Stimulated activated CD4-positive, alpha-beta T cell treated with anti-CD3 and anti-CD28 coated beads, TNF-alpha, amount 100 ng/mL, for 1 hour (primary cell): ENCODE data around the gene HEPACAM.

Source experiments
- DNase-seq, 3 donors: peaks; one replicate each; pipeline ENCODE4 v3.0.0-alpha.2; 2020; ENCODE audit warnings: low read depth in 3 of 3, low spot score in 1 of 3

The HEPACAM gene

DNA sequence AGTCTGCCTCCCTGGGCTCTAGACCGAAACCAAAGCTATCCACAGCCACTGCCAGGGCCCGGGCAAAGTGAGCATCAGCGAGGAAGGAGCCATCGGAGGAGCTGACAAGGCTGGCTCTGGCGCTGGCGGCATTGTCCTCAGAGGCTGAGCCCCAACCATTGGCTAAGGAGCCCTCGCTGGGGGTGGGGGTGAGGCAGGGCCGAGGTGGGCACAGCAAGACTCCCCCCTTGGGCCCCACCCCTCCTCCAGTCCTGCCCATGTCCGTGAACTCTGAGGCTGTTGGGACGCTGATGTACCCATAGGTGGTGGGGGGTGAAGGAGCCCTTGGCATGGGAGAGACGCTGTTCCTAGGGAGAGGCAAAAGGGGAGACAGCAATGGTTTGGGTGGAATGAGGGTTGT, 49.4 kb downstream of the HEPACAM start:
- no peak for DNase-seq

DNA sequence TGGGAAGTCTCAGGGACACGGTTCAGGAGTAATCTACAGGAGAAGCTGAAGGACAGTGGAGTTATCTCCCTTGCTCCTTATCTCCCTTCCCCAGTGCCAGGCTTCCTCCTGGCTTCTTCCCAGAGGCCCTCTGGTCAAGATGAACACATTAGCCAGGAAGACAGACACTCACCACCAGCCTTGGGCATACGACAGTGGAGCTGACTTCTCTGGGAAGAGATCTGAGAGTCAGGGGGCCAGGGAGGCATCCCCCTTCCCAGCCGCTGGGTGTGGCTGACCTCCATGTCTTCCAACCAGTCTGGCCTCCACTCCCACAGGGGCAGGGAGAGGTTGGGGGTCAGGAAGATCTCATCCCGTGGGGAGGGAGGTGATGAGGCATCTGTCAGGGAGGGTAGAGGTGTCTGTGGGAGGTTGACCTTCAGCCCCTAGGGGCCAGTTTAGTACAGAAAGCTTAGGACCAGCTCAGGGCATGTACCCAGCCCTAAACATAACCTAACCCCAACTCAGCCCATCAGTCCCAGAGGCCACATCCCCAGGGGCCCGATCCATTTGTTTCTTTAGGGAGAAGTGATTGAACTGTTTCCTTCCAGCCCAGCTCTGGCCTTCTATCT, 50.9 kb downstream of the HEPACAM start:
- DNase-seq: no peak

- DNase-seq: no peak
These were observed 51.5 kb downstream of the HEPACAM start for GRCh38 chr11:124884340-124884739.

GRCh38 chr11:124882339-124883071, 53.3 kb downstream of the HEPACAM start:
- no peak for DNase-seq

- no peak for DNase-seq
These were observed 54.9 kb downstream of the HEPACAM start for GRCh38 chr11:124880958-124881357.

- no peak for DNase-seq
These were observed 55.6 kb downstream of the HEPACAM start for GRCh38 chr11:124880290-124880611.

GRCh38 chr11:124879493-124880289, 56.2 kb downstream of the HEPACAM start:
- DNase-seq: no peak

- no peak for DNase-seq
These were observed 56.9 kb downstream of the HEPACAM start for GRCh38 chr11:124878759-124879492.

GRCh38 chr11:124877910-124878758, 57.7 kb downstream of the HEPACAM start:
- no peak for DNase-seq

- no peak for DNase-seq
These were observed 58.3 kb downstream of the HEPACAM start for GRCh38 chr11:124877631-124877909.

DNA sequence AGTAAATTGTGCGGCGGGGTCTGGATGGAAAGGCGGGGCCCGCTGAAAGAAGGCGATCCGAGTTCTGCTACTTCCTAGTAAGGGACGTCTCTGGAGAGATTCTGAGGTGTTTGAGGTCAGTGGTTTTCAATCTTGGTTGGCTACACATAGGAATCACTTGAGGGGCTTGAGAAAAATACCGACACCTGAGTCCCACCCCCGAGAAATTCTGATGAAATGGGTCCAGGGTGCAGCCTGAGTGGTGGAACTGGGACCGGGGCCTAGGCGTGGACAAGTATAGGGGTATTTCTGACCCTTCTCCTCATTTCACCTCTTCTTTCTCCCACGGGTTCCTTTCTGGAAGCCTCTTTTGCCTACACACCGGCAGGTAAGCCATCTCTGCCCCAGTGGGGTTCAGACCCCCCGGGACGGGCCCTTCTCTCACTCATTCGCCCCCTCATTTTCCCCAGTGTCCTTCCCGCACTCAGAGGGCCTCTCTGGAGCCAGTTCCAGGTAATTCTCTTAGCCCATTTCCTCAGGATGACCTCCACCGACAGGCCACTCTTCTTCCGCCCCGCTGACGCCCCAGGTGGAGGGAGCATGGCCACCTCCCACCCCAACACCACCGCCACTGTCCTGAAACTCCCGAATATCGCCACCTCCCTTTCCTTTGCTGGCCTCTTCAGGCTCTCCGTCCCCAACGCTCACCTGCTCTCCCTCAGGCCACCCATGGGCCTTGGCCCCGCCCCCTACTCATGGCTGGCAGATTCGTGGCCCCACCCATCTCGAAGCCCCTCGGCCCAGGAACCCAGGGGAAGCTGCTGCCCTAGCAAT, 58.8 kb downstream of the HEPACAM start:
- DNase-seq: no peak

GRCh38 chr11:124875943-124876817, 59.7 kb downstream of the HEPACAM start:
- DNase-seq: peak; percentile 27 to 71 (median 49)

DNA sequence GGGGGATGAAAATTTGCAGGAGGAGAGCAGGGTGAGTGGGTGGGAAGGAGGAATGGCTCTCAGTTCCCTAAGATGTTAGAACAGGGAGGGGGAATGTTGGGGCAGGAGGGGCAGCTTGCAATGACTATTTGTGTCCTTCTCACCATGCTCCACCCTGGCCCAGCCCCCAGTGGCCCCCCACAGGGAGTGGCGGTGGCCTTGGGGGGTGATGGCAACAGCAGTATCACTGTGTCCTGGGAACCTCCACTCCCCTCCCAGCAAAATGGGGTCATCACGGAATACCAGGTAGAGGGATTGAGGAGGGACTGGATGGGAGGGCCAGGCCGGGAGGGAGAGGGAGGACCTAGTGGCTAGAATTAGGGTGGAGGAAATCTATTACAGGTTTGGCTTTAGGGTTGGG, 60.4 kb downstream of the HEPACAM start:
- no peak for DNase-seq

GRCh38 chr11:124874571-124875255, 61.1 kb downstream of the HEPACAM start:
- no peak for DNase-seq

DNA sequence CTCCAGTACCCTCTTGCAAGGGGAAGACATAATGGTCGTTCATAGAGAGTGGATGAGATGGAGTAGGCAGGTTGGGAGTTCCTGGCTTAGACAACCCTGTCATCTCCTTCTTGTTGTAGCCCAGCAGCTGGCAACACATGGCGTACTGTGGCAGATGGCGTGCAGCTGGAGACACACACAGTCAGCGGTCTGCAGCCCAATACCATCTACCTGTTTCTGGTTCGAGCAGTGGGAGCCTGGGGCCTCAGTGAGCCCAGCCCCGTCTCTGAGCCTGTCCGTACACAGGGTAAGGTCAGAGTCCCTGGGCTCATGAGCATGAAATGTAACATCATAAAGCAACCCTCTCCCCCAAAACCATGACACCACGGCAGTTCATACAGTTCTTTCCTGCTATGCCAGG, 61.9 kb downstream of the HEPACAM start:
- DNase-seq: no peak

- no peak for DNase-seq
These were observed 63.1 kb downstream of the HEPACAM start for GRCh38 chr11:124872741-124873140.

DNA sequence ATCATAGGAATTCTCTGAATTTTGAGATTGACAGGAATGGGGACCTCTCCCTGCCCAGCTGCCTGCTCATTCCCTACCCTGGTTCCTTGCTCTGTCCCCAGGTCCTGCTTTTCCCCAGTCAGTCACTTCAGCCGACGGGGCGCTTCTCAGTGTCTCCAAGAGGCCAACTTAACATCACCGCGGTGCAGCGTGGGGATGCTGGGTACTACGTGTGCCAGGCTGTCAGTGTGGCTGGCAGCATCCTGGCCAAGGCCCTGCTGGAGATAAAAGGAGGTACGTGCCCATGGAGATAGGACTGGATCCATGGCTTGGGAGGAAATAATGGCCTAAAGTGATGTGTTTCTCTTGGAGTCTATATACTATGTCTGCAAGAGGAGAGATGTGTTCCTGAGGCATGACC, 63.6 kb downstream of the HEPACAM start:
- DNase-seq: no peak

- no peak for DNase-seq
These were observed 65.4 kb downstream of the HEPACAM start for GRCh38 chr11:124870430-124870829.
